Transverse colon (tissue), 4 donors: ENCODE results near the gene GABRG3. TPM values are rescaled to one million over a fixed set of nuclear protein-coding genes. Genes with fewer than 3 reads are reported as not detected.

Experiments used
- DNase-seq: peaks from one replicate; pipeline ENCODE4 v3.0.0-alpha.2; 2019
- H3K27ac ChIP-seq, 4 donors: fragments of 200-600 bp; sonication (generic); 2 replicates each; pipeline ENCODE4 v1.5.1; 2016 to 2018; ENCODE audit warnings: inconsistent platforms in 4 of 4
- H3K27me3 ChIP-seq: fragments of 200-600 bp; sonication (generic); 2 replicates; pipeline ENCODE4 v1.5.1; 2017; ENCODE audit warnings: inconsistent platforms
- H3K36me3 ChIP-seq, 4 donors: fragments of 200-600 bp; sonication (generic); 2 replicates each; pipeline ENCODE4 v1.5.1; 2017 to 2019; ENCODE audit warnings: inconsistent platforms in 4 of 4
- H3K4me1 ChIP-seq, 4 donors: fragments of 200-600 bp; sonication (generic); 2 replicates each; pipeline ENCODE4 v1.5.1; 2017 to 2020; ENCODE audit warnings: inconsistent platforms in 4 of 4
- H3K4me3 ChIP-seq, 4 donors: fragments of 200-600 bp; sonication (generic); 1 replicate in 1 of 4; 2 replicates in 3 of 4; pipeline versions ENCODE4 v1.5.1 to v1.6.1; 2017 to 2019; ENCODE audit warnings: inconsistent platforms in 4 of 4
- H3K9me3 ChIP-seq, 2 donors: fragments of 200-600 bp; sonication (generic); 2 replicates each; pipeline ENCODE4 v1.5.1; 2017 to 2019; ENCODE audit warnings: inconsistent platforms in 2 of 2
- CTCF ChIP-seq, 5 experiments: fragments of 200-600 bp in 3 of 5; fragments of 450-650 bp in 2 of 5; sonication (generic) in 3 of 5; IDR thresholded peaks; 1 replicate in 2 of 5; 2 replicates in 3 of 5; pipeline ENCODE4 v1.5.1; 2016 to 2017; ENCODE audit warnings: antibody characterized with exemption in 5 of 5, inconsistent platforms in 3 of 5, mild to moderate bottlenecking in 2 of 5, moderate library complexity in 1 of 5
- EP300 ChIP-seq: sonication (generic); formaldehyde crosslinking; IDR thresholded peaks from one replicate; pipeline ENCODE4 v1.6.1; 2017; ENCODE audit warnings: antibody characterized with exemption, low read depth
- POLR2A ChIP-seq: fragments of 450-650 bp; IDR thresholded peaks from one replicate; pipeline ENCODE4 v1.6.1; 2016; ENCODE audit warnings: antibody characterized with exemption, mild to moderate bottlenecking, moderate library complexity
- POLR2AphosphoS5 ChIP-seq, 3 donors: sonication (generic); formaldehyde crosslinking; IDR thresholded peaks; one replicate each; pipeline ENCODE4 v1.6.1; 2016; ENCODE audit warnings: antibody characterized with exemption in 3 of 3
- whole genome bisulfite sequencing, 2 donors: methylation state at CpG; one replicate each; pipeline ENCODE4 v1.1.5; 2018; ENCODE audit warnings: low coverage in 1 of 2; 5-methylcytosine and 5-hydroxymethylcytosine counted together
- in situ Hi-C, 4 donors: fragments of 200-750 bp; cut with MboI; loops; one replicate each; pipeline versions ENCODE4 v1.15.0 to v1.15.1; 2017; ENCODE audit warnings: low sequenced_read_pairs in 3 of 4, low pct_ligation_motif_present in 1 of 4, low pct_unique_long_range_greater_than_20kb in 1 of 4
- intact Hi-C: fragments of 100-400 bp; cut with DNase I; formaldehyde crosslinking; loops from one replicate; pipeline ENCODE4 v1.15.1; 2023; ENCODE audit warnings: low total_unique reads
- total RNA-seq, 4 donors: library from RNA; depleted of rRNA; stranded (reverse); fragments of >200 nt; gene quantifications; one replicate each; pipeline ENCODE4 v1.1.0, GENCODE V29; 2016

GABRG3 gene
- total RNA-seq, 4 donors from 2014 or later = not detected

DNA sequence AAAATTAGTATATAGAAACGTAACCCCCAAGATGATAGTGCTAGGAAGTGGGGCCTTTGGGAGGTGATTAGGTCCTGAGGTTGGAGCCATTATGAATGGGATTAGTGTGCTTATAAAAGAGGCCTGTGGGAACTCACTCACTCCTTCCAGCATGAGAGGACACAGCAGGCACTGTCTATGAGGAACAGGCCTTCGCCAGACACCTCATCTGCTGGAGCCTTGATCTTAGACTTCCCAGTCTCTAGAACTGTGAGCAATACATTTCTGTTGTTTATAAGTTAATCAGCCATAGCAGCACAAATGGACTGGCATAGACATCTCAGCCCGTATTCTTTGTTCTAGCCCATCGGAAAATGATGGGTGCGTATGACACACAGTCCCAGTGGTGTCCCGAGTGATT, 152.3 kb downstream of the GABRG3 start:
- intact Hi-C loops (no loop called here), in situ Hi-C loops (loop anchor here in 1 of 4 donors (25.0 kb wide), 1 partner anchor 264 kb away; no protein-coding TSS in a partner anchor)
- Histone ChIP-seq H3K27ac (no peak overlapping the region), H3K4me1 (no peaks in the 10 kb centered on the region), H3K9me3 (no peaks in the 10 kb centered on the region), H3K27me3 (no peaks in the 10 kb centered on the region), H3K4me3 (no peak overlapping the region), H3K36me3 (no peaks in the 10 kb centered on the region)
- DNase-seq = no peak
- 92 to 96% methylated on average over 2 to 6 of the region's 6 CpGs for WGBS, 2 donors
- TF ChIP-seq CTCF (IDR thresholded peaks at IDR 0.05) = no peak
- no peak for TF ChIP-seq POLR2AphosphoS5 (IDR thresholded peaks at IDR 0.05)
- no peak for TF ChIP-seq POLR2A
- no peak for TF ChIP-seq EP300

DNA sequence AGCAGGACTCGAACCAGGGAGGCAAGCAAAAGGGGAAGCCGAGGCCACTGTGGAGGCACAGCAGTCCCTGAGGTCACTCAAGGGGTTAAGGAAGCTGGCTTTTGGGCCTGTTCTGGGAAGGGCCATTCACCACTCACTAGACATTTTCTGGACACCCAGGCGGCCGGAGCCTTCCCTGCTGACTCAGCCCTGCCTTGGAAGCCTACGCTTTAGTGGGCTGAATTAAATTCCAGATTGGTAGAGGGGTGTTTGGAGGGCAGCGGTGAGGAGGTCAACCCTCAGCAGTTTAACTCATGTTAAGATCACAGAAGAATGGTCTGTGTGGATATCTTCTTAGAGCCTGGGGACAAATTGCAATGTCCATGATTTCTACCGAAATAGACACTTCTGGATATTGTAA, 152.8 kb downstream of the GABRG3 start:
- H3K9me3 ChIP-seq = no peaks in the 10 kb centered on the region
- intact Hi-C loops = no loop called here

DNA sequence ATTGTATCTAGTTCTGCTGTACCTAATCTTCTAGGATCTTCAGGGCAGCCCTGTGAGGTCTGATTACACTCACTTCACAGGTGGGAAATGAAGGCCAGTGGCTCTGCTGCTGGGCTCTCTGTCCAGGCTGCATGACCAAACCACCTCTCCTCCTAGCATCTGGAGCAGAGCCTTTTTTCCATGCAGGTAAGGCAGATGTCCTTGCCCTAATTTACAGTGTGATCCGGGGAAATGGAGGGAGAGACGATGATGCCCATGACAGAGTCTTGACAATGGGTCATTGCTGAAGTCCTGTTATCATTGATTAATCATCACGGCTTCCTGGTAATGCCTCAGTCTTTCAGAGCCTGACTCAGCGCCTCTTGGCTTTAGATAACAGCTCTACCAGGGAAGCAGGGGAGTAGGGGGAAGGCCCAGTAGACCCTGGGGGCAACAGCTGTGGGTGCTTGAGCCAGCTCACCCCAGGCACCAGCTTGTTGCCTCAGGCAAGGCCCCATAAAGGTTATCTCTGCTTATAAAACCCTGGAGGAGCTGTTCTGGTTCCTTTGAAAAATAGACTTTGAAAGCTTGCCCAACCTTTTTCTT, 153.4 kb downstream of the GABRG3 start:
- H3K4me1 ChIP-seq = no peaks in the 10 kb centered on the region
- H3K27me3 ChIP-seq = no peaks in the 10 kb centered on the region
- intact Hi-C loops = no loop called here
- H3K9me3 ChIP-seq = no peaks in the 10 kb centered on the region
- H3K27ac ChIP-seq = no peak overlapping the region
- TF ChIP-seq CTCF (IDR thresholded peaks at IDR 0.05) (no peak), POLR2A (no peak), POLR2AphosphoS5 (IDR thresholded peaks at IDR 0.05) (no peak), EP300 (no peak)
- DNase-seq = no peak
- H3K4me3 ChIP-seq = no peak overlapping the region
- H3K36me3 ChIP-seq = no peaks in the 10 kb centered on the region
- in situ Hi-C loops = loop anchor here in 1 of 4 donors (25.0 kb wide), 1 partner anchor 263 kb away; no protein-coding TSS in a partner anchor
- WGBS, 2 donors = 67 to 74% methylated on average over 1 to 4 of the region's 4 CpGs

More for the DNA sequence above, 152.8 kb downstream of the GABRG3 start:
- Histone ChIP-seq H3K4me1 (no peaks in the 10 kb centered on the region), H3K27me3 (no peaks in the 10 kb centered on the region), H3K4me3 (no peak overlapping the region), H3K27ac (no peak overlapping the region), H3K36me3 (no peaks in the 10 kb centered on the region)
- TF ChIP-seq CTCF (IDR thresholded peaks at IDR 0.05) (no peak), POLR2AphosphoS5 (IDR thresholded peaks at IDR 0.05) (no peak), EP300 (no peak), POLR2A (no peak)
- no peak for DNase-seq
- 92 to 93% methylated on average over 2 to 5 of the region's 7 CpGs for WGBS, 2 donors
- in situ Hi-C loops = loop anchor here in 1 of 4 donors (25.0 kb wide), 1 partner anchor 263 kb away; no protein-coding TSS in a partner anchor

DNA sequence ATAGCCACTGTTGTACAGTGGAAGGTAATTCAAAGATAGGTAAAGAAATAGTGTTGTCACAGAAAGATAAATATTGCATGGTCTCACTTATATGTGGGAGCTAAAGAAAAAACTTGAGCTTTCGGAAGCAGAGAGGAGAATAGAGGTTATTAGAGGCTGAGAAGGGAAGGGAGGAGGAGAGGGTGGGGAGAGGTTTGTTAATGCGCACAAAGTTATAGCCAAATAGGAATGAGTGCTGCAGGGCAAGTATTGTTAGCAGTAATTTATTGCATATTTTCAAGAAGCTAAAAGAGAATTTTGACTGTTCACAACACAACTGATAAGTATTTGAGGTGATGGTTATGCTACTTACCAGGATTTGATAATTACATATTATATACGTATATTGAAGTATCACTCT, 154.2 kb downstream of the GABRG3 start:
- H3K36me3 ChIP-seq = no peaks in the 10 kb centered on the region
- DNase-seq = no peak
- H3K27me3 ChIP-seq = no peaks in the 10 kb centered on the region
- intact Hi-C loops (no loop called here), in situ Hi-C loops (no loop called here)
- TF ChIP-seq EP300 (no peak), CTCF (IDR thresholded peaks at IDR 0.05) (no peak), POLR2A (no peak), POLR2AphosphoS5 (IDR thresholded peaks at IDR 0.05) (no peak)
- no peaks in the 10 kb centered on the region for H3K4me1 ChIP-seq
- no peak overlapping the region for H3K4me3 ChIP-seq
- H3K9me3 ChIP-seq = peaks cover 0 to 3% of the 10 kb centered on the region in 2 donors
- WGBS, 2 donors = 84 to 92% methylated on average over 3 of the region's 3 CpGs
- H3K27ac ChIP-seq = no peak overlapping the region
